GM19099 (cell line): Measurements from ENCODE around the gene SDCCAG8.

Experiments used
- POLR2A ChIP-seq: IDR thresholded peaks from 3 replicates; pipeline ENCODE4 v1.6.1; 2011; ENCODE audit warnings: low read depth; ENCODE audit not compliant: insufficient read length; ENCODE audit errors: extremely low read depth

Gene SDCCAG8

DNA sequence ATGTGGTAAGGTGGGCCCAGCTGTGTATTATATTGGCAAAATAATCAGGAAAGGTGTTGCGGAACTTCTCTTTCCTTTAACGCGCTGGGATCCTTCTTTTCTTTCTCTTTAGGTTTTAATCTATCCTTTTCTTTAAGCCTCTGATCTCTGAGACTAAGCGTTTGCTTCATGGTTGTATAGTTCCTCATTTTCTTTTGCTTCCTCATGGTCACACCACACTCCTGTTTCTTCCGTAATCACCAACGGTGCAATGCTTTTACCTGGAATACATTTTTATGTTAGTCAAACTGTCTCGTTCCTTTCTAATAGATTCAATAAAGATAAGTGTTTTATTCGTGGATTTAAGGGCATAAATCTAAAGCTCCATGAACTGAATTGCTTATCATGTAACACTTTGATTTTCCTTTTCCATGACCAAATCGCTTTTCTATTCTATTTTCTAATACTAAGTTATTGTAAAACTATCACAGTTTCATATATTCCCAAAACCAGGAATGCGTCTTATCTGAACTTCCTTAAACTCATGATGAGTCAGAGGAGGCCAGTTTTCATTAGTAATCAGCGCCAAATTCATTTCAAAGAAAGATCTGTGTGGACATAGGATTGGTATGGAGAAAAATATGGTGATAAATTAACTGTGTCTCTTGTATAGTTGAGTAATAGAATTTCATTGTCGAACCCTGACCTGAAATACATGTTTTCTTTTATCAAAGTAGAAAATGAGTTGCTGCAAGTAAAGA lies 12.2 kb downstream of the SDCCAG8 start:
- no peak for TF ChIP-seq POLR2A

DNA sequence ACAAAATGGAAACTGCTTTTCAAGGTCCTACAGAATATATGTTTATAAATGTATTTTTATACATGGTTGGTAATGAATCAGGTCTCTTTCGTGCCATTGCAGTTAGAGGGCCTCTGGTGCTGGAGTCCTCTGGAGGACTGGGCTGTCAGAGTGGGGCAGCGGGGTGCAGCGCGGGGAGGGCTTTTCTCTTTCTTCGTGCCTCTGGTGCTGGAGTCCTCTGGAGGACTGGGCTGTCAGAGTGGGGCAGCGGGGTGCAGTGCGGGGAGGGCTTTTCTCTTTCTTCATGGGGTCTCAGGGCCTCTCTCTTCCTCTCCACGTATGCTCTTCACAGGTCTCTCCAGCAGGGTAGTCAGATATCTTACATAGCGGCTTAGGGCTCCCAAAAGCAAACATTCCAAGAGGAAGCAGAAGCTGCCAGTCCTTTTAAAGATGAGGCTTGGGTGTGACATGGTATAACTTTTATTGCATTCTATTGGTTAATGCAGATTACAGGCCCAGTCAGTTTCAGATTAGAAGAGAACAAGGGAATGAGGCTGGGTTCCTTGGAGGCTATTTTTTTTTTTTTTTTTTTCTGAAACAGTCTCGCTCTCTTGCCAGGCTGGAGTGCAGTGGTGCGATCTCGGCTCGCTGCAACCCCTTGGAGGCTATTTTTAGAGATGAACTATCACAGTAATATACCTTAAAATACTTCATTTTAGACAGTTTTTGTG lies 13.1 kb downstream of the SDCCAG8 start:
- no peak for TF ChIP-seq POLR2A

- no peak for TF ChIP-seq POLR2A
These were observed 13.6 kb downstream of the SDCCAG8 start for GRCh38 chr1:243269461-243269801.

DNA sequence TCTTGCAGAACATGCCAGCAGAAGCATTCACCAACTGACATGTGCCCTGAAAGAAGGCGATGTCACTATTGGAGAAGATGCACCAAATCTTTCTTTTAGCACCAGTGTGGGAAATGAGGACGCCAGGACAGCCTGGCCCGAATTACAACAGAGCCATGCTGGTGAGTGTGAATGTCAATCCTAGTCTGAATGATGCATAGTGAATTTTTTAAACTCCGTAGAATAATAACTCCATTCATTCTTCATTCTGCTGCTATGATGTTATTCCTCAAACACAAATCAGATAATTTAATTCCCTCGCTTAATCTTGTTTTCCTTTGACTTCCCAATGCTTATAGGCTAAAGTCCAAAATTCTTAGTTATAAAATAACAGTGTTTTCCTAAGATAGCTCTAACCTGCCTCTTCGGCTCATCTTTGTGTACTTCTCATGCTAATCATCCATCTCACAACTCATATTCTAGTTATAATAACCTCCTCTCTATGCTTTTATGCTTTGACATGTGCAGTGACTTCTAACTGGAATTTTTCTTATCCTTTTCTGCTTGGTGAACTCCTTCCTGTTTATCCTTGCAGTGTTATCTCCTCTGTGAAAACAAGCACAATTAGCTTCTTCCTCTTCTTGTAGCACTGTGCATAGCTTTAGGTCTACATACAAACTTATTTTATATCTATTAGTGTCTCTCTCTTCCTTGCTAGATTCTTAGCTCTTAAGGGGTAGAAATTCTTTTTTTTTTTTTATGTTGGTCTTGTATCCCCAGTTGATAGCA lies 14.4 kb downstream of the SDCCAG8 start:
- no peak for TF ChIP-seq POLR2A

- no peak for TF ChIP-seq POLR2A
These were observed 16.2 kb downstream of the SDCCAG8 start for GRCh38 chr1:243271996-243272395.

DNA sequence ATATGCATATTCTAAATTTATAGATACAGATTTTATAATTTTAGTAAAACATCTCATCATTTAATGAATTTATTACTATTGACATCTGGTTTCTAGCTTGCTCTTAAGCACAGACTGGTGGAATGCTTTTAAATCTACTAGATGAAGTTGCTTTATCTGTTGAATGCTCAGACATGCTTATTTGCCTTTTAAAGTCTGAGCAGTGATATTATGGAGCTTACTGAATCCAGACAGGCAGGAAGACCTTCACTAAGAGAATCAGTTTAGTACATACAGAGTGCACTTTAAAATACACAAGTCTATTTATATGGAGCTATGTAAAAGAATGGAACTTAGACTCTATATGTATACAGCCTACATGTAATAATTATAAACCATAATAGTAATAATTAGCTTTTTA lies 16.6 kb downstream of the SDCCAG8 start:
- TF ChIP-seq POLR2A = no peak

GRCh38 chr1:243273506-243273905 lies 17.7 kb downstream of the SDCCAG8 start:
- TF ChIP-seq POLR2A = no peak

DNA sequence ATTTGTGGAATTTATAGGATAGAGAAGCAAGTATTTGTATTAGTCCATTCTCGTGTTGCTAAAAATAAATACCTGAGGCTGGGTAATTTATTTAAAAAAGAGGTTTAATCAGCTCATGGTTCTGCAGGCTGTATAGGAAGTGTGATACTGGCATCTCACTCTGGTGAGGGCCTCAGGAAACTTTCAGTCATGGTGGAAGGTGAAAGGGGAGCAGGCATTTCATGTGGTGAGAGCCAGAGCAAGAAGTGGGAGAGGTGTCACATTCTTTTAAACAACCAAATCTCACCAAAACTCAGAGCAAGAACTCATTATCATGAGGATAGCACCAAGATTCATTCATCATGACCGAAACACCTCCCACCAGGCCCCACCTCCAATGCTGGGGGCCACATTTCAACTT lies 18.1 kb downstream of the SDCCAG8 start:
- no peak for TF ChIP-seq POLR2A

- TF ChIP-seq POLR2A = no peak
These were observed 19.5 kb downstream of the SDCCAG8 start for GRCh38 chr1:243275316-243275715.

GRCh38 chr1:243280571-243281129 lies 24.8 kb downstream of the SDCCAG8 start:
- TF ChIP-seq POLR2A = no peak

DNA sequence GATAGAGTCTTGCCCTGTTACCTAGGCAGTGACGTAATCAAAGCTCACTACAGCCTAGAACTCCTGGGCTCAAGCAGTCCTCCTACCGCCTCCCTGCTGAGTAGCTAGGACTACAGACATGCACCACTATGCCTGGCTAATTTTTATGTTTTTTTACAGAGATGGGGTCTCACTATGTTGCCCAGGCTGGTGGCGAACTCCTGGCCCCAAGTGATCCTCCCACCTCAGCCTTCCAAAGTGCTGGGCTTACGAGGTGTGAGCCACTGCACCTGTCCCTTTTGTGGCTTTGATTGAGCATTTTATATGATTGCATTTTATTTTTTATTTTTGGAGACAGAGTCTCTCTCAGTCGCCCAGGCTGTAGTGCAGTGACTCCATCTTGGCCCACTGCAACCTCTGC lies 25.8 kb downstream of the SDCCAG8 start:
- TF ChIP-seq POLR2A = no peak

DNA sequence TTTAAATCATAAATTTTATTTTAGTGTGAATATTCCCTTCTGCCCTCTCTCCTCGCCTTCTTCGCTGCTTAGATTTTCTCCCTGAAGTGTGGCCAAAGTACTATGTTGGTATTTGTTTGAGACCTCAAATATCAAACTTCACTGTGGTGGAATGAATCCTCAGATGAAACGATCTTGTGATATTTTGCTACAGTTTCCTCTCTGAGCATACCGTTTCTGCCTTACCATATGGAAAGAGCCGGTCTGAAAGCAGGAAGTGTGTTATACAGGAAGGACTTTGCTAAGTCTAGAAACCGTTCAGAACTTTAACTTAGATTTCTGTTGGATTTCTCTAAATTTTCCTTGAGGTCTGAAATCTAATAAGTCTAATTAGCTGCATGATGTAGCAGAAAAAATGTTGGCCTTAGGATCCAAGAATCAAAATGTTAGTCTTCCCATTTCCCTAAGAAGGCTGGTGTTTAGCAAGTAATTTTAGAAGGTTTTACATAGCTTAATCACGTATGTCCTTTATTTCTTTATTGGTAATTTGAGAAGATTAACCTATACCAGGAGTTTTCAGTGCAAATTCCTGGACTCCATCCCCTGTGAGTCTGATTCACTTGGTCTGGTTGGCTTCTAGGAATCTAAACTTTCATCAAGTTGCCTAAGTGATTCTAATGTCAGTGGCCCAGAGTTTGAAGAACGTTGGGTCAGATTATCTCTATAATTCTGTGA lies 30.7 kb downstream of the SDCCAG8 start:
- TF ChIP-seq POLR2A = no peak

DNA sequence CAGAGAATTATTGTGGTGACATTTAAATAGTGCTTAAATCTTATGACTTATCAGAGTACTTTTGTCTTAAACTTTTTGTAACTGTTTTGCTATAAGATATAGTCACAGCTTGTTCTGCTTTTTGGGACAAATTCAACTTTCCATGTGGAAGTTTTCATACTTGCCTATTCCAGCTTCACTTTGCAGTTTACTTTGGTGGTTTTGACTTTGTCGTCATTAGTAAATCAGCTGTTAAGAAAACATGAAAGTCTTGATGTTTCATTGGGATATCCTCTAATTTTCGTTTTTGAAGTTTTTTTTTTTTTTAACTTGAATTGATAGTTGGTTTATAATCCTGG lies 31.3 kb downstream of the SDCCAG8 start:
- no peak for TF ChIP-seq POLR2A

- no peak for TF ChIP-seq POLR2A
These were observed 31.8 kb downstream of the SDCCAG8 start for GRCh38 chr1:243287652-243288051.

- TF ChIP-seq POLR2A = no peak
These were observed 32.2 kb downstream of the SDCCAG8 start for GRCh38 chr1:243288062-243288461.
